GM12878 (cell line): ENCODE data around the gene MVB12B. TPM values are rescaled to one million over a fixed set of nuclear protein-coding genes. Genes with fewer than 3 reads are reported as not detected.

Experiments used
- ATAC-seq: fragments of 200-7000 bp; cut with Tn5 transposase; 3 replicates; pipeline ENCODE4 v1.9.1; 2020; ENCODE audit warnings: mild to moderate bottlenecking, moderate library complexity
- BruUV-seq: library from RNA; stranded (reverse); fragments of 400-500 nt; replicated peaks from 2 replicates; lab custom pipeline; 2021; lab: Mats Ljungman, UMichigan
- CTCF ChIA-PET: fragments of 300-600 bp; sonication (Branson Sonifier 250); formaldehyde crosslinking; extraction: SDS; loops from one replicate; lab custom pipeline; 2021; ENCODE audit warnings: inconsistent platforms; lab: Yijun Ruan, JAX
- POLR2A ChIA-PET: fragments of 350-600 bp; formaldehyde crosslinking; extraction: SDS; loops from one replicate; lab custom pipeline; 2021; ENCODE audit warnings: inconsistent platforms; lab: Charles Lee
- RAD21 ChIA-PET: fragments of 300-600 bp; sonication (Branson Sonifier 250); formaldehyde crosslinking; loops from one replicate; lab custom pipeline; 2023; ENCODE audit warnings: antibody characterized with exemption; ENCODE audit not compliant: unreplicated experiment; lab: Charles Lee
- SMC1A ChIA-PET: fragments of 300-600 bp; sonication (Branson Sonifier 250); formaldehyde crosslinking; loops from one replicate; lab custom pipeline; 2023; ENCODE audit not compliant: unreplicated experiment, uncharacterized antibody; lab: Charles Lee
- DNase-seq: peaks from one replicate; pipeline ENCODE4 v3.0.0-alpha.2; 2011; ENCODE audit warnings: low read depth, low spot score
- FAIRE-seq: peaks from 3 replicates; lab custom pipeline; 2011; peaks lifted over from hg19 to GRCh38; lab: Jason Lieb, UNC
- H2AFZ ChIP-seq: 2 replicates; pipeline ENCODE4 v1.6.0; 2011; ENCODE audit warnings: low read depth, low read length, control low read depth; ENCODE audit not compliant: control insufficient read depth
- H3K27ac ChIP-seq: 2 replicates; pipeline ENCODE4 v1.5.1; 2011; ENCODE audit warnings: control low read depth; ENCODE audit not compliant: control insufficient read depth, insufficient read depth
- H3K27me3 ChIP-seq, 2 experiments: replicated peaks in 1 of 2; 2 replicates each; pipeline versions ENCODE4 v1.6.0 to v1.6.1; 2011; ENCODE audit warnings: low read length in 1 of 2; ENCODE audit not compliant: control insufficient read depth in 2 of 2, insufficient read depth in 2 of 2
- H3K36me3 ChIP-seq, 2 experiments: 2 replicates each; pipeline ENCODE4 v1.5.1; 2011; ENCODE audit warnings: low read length in 1 of 2; ENCODE audit not compliant: control insufficient read depth in 2 of 2, insufficient read depth in 2 of 2
- H3K4me1 ChIP-seq: 2 replicates; pipeline ENCODE4 v1.6.1; 2011; ENCODE audit warnings: mild to moderate bottlenecking, low read length, moderate library complexity, mixed read lengths; ENCODE audit not compliant: control insufficient read depth, insufficient read depth
- H3K4me2 ChIP-seq: 2 replicates; pipeline ENCODE4 v1.6.0; 2011; ENCODE audit warnings: control low read depth; ENCODE audit not compliant: control insufficient read depth, insufficient read depth
- H3K4me3 ChIP-seq: fragments of 200-600 bp; sonication (generic); 2 replicates; pipeline ENCODE4 v1.5.1; 2016
- H3K79me2 ChIP-seq: 2 replicates; pipeline ENCODE4 v1.6.0; 2011; ENCODE audit warnings: low read length; ENCODE audit not compliant: control insufficient read depth, insufficient read depth
- H3K9ac ChIP-seq: 2 replicates; pipeline ENCODE4 v1.8.0; 2011; ENCODE audit warnings: low read length, control low read depth, mixed read lengths; ENCODE audit not compliant: control insufficient read depth, insufficient read depth
- H3K9me3 ChIP-seq: replicated peaks from 3 replicates; pipeline ENCODE4 v1.5.1; 2011; ENCODE audit warnings: mild to moderate bottlenecking, low read length; ENCODE audit not compliant: control insufficient read depth, insufficient read depth
- H4K20me1 ChIP-seq: 2 replicates; pipeline ENCODE4 v1.6.0; 2011; ENCODE audit not compliant: control insufficient read depth, insufficient read depth
- BCLAF1 ChIP-seq: fragments of 450-650 bp; IDR thresholded peaks from 2 replicates; pipeline ENCODE4 v1.6.1; 2017; ENCODE audit warnings: antibody characterized with exemption, mild to moderate bottlenecking, moderate library complexity
- BHLHE40 ChIP-seq, 2 experiments: fragments of 450-650 bp in 1 of 2; IDR thresholded peaks; 2 replicates each; pipeline ENCODE4 v1.6.1; 2011 to 2017; ENCODE audit warnings: low read depth in 2 of 2, borderline replicate concordance in 1 of 2, improper control_type of control experiment in 1 of 2, low read length in 1 of 2, mild to moderate bottlenecking in 1 of 2
- EGR1 ChIP-seq, 2 experiments: IDR thresholded peaks; 1 replicate in 1 of 2; 2 replicates in 1 of 2; pipeline ENCODE4 v1.6.1; 2011 to 2012; ENCODE audit warnings: low read depth in 2 of 2, low read length in 2 of 2, borderline replicate concordance in 1 of 2, mild to moderate bottlenecking in 1 of 2, moderate library complexity in 1 of 2
- PBX3 ChIP-seq: IDR thresholded peaks from 2 replicates; pipeline ENCODE4 v1.6.1; 2011; ENCODE audit warnings: mild to moderate bottlenecking, low read depth, low read length, moderate library complexity; ENCODE audit not compliant: insufficient replicate concordance
- SKIL ChIP-seq: fragments of 450-650 bp; IDR thresholded peaks from 2 replicates; pipeline ENCODE4 v1.6.1; 2017; ENCODE audit warnings: mild to moderate bottlenecking, low read depth, inconsistent platforms; ENCODE audit not compliant: poor library complexity, severe bottlenecking
- WGBS: methylation state at CpG from one replicate; pipeline ENCODE4 v1.1.6; 2016; ENCODE audit warnings: low lambda C conversion rate; ENCODE audit not compliant: insufficient replicate concordance, insufficient coverage; ENCODE audit errors: missing lambda C conversion rate; 5-methylcytosine and 5-hydroxymethylcytosine counted together
- in situ Hi-C: fragments of 300-500 bp; cut with MboI; formaldehyde crosslinking; loops from 9 replicates; pipeline ENCODE4 v1.14.3; 2018; ENCODE audit warnings: mixed read lengths
- intact Hi-C: fragments of 100-400 bp; cut with micrococcal nuclease; formaldehyde crosslinking; loops from one replicate; pipeline ENCODE4 v1.14.2; 2022; ENCODE audit not compliant: unreplicated experiment
- polyA plus RNA-seq, 11 experiments: library from polyadenylated mRNA; depleted of rRNA in 4 of 11; unstranded in 6 of 11; stranded (reverse) in 5 of 11; fragments of >200 nt; fragmentation: Nextera tagmentation in 4 of 11; fragmentation: Illumina TruSeq in 1 of 11; extraction: Ambion mirVana in 4 of 11; extraction: Trizol in 1 of 11; gene quantifications; 1 replicate in 1 of 11; 2 replicates in 10 of 11; pipeline versions ENCODE4 v1.2.1 to v1.2.3, GENCODE V29; 2011 to 2016; ENCODE audit warnings: inconsistent platforms in 2 of 11, missing spikeins in 2 of 11, low read depth in 1 of 11
- total RNA-seq, 4 experiments: library from RNA; depleted of rRNA in 3 of 4; stranded (reverse); fragments of >200 nt in 3 of 4; fragmentation: Illumina TruSeq in 1 of 4; extraction: Trizol in 1 of 4; gene quantifications; 2 replicates each; pipeline versions ENCODE4 v1.2.1 to v1.2.3, GENCODE V29; 2013 to 2021

Gene MVB12B
- total and polyA plus RNA-seq, 10 of the 15 experiments (the other 5 are each of a cell fraction or from before 2014, with no cell fraction given): 0.08 TPM; not detected in 9

GRCh38 chr9:126515001-126515872, 188.6 kb downstream of the MVB12B start:
- Histone ChIP-seq H3K79me2 (no peaks in the 10 kb centered on the region), H3K4me1 (peaks cover 7% of the 10 kb centered on the region), H4K20me1 (no peaks in the 10 kb centered on the region), H3K4me2 (no peak overlapping the region), H3K27me3 (peaks cover 8 to 11% of the 10 kb centered on the region in 2 experiments), H3K9me3 (no peaks in the 10 kb centered on the region), H2AFZ (no peak overlapping the region), H3K27ac (no peak overlapping the region), H3K36me3 (no peaks in the 10 kb centered on the region), H3K9ac (no peak overlapping the region), H3K4me3 (no peak overlapping the region)
- no peak for ATAC-seq
- POLR2A ChIA-PET: no interaction called here
- RAD21 ChIA-PET: no interaction called here
- CTCF ChIA-PET: interaction anchor here (1.3 kb wide), 1 partner anchor 41 kb away, joined by 3 read pairs; no protein-coding TSS in a partner anchor
- BruUV-seq: no TSS peak
- 71% methylated on average over 27 of the region's 27 CpGs for WGBS
- SMC1A ChIA-PET: no interaction called here
- no peak for FAIRE-seq
- in situ Hi-C loops (no loop called here), intact Hi-C loops (no loop called here)
- no peak for DNase-seq
- no peak for TF ChIP-seq SKIL
- no peak for TF ChIP-seq EGR1 (IDR thresholded peaks at IDR 0.05; ENCODE audit: borderline replicate concordance in 1 of 2, low read depth in 2 of 2, low read length in 2 of 2)
- no peak for TF ChIP-seq BCLAF1
- no peak for TF ChIP-seq BHLHE40 (IDR thresholded peaks at IDR 0.05; ENCODE audit: borderline replicate concordance in 1 of 2, low read depth in 2 of 2, low read length in 1 of 2)
- no peak for TF ChIP-seq PBX3
